HepG2 (cell line): Measurements from ENCODE around the gene PBLD.

Experiments used
- GABPA ChIP-seq, 2 experiments: IDR thresholded peaks; 2 replicates each; pipeline ENCODE4 v1.6.1; 2011 to 2016; ENCODE audit warnings: low read depth in 2 of 2, low read length in 1 of 2, missing biosample characterization in 1 of 2, missing genetic modification characterization in 1 of 2
- JUND ChIP-seq: sonication (generic); formaldehyde crosslinking; IDR thresholded peaks from 2 replicates; pipeline ENCODE4 v1.8.0; 2022; ENCODE audit warnings: mild to moderate bottlenecking, missing genetic modification reagents
- POLR2A ChIP-seq, 2 experiments: IDR thresholded peaks; 2 replicates each; pipeline ENCODE4 v1.6.1; 2011; ENCODE audit warnings: low read depth in 2 of 2, low read length in 2 of 2, mild to moderate bottlenecking in 1 of 2, moderate library complexity in 1 of 2; ENCODE audit not compliant: insufficient read depth in 1 of 2
- POLR2AphosphoS5 ChIP-seq: IDR thresholded peaks from 2 replicates; pipeline ENCODE4 v1.6.1; 2012; ENCODE audit warnings: low read depth, low read length
- SP4 ChIP-seq: sonication (generic); formaldehyde crosslinking; IDR thresholded peaks from 2 replicates; pipeline ENCODE4 v1.8.1; 2023; ENCODE audit warnings: mild to moderate bottlenecking, missing genetic modification reagents
- ZNF33A ChIP-seq: sonication (generic); formaldehyde crosslinking; IDR thresholded peaks from 2 replicates; pipeline ENCODE4 v1.5.1; 2020; ENCODE audit warnings: missing genetic modification reagents, mild to moderate bottlenecking, moderate library complexity, borderline replicate concordance
- TF ChIP-seq, protein P1 (sequence below): fragments of 450-650 bp; IDR thresholded peaks from 2 replicates; pipeline ENCODE4 v1.6.1; 2017; ENCODE audit warnings: mild to moderate bottlenecking
- TF ChIP-seq, protein P2 (sequence below): sonication (generic); formaldehyde crosslinking; IDR thresholded peaks from 2 replicates; pipeline ENCODE4 v1.5.0; 2020; ENCODE audit warnings: mild to moderate bottlenecking, missing genetic modification reagents, moderate library complexity

DNA sequence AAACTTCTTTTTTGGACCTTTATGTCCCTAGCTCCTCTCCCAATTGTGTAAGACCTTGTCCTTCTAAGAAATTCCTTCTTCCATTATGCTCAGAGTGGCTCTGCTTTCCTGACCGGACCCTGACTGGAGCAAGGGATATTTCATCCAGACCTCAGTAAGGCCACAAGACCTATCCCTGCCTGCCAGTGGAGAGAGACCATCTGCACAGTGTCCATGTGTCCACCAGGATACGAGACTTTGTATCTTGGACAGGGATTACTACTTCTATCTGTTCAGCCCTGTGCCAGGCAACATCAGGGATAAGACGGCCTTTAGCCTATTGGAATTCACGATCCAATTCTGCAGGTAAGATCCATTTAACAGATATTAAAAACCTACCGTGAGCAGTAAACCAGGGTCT lies 93.7 kb downstream of the PBLD start:
- TF ChIP-seq JUND (CRISPR knock-in tag) (no peak), POLR2AphosphoS5 (no peak), POLR2A (IDR thresholded peaks at IDR 0.05; ENCODE audit: insufficient read depth in 1 of 2, low read depth in 2 of 2, low read length in 2 of 2) (no peak), ZNF33A (CRISPR knock-in tag) (no peak), SP4 (no peak), GABPA (IDR thresholded peaks at IDR 0.05; ENCODE audit: low read depth, low read length) (no peak), GABPA (CRISPR knock-in tag; IDR thresholded peaks at IDR 0.05; ENCODE audit: low read depth) (no peak)
- TF ChIP-seq, protein P1, sequence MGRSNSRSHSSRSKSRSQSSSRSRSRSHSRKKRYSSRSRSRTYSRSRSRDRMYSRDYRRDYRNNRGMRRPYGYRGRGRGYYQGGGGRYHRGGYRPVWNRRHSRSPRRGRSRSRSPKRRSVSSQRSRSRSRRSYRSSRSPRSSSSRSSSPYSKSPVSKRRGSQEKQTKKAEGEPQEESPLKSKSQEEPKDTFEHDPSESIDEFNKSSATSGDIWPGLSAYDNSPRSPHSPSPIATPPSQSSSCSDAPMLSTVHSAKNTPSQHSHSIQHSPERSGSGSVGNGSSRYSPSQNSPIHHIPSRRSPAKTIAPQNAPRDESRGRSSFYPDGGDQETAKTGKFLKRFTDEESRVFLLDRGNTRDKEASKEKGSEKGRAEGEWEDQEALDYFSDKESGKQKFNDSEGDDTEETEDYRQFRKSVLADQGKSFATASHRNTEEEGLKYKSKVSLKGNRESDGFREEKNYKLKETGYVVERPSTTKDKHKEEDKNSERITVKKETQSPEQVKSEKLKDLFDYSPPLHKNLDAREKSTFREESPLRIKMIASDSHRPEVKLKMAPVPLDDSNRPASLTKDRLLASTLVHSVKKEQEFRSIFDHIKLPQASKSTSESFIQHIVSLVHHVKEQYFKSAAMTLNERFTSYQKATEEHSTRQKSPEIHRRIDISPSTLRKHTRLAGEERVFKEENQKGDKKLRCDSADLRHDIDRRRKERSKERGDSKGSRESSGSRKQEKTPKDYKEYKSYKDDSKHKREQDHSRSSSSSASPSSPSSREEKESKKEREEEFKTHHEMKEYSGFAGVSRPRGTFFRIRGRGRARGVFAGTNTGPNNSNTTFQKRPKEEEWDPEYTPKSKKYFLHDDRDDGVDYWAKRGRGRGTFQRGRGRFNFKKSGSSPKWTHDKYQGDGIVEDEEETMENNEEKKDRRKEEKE: no peak
- TF ChIP-seq, protein P2, sequence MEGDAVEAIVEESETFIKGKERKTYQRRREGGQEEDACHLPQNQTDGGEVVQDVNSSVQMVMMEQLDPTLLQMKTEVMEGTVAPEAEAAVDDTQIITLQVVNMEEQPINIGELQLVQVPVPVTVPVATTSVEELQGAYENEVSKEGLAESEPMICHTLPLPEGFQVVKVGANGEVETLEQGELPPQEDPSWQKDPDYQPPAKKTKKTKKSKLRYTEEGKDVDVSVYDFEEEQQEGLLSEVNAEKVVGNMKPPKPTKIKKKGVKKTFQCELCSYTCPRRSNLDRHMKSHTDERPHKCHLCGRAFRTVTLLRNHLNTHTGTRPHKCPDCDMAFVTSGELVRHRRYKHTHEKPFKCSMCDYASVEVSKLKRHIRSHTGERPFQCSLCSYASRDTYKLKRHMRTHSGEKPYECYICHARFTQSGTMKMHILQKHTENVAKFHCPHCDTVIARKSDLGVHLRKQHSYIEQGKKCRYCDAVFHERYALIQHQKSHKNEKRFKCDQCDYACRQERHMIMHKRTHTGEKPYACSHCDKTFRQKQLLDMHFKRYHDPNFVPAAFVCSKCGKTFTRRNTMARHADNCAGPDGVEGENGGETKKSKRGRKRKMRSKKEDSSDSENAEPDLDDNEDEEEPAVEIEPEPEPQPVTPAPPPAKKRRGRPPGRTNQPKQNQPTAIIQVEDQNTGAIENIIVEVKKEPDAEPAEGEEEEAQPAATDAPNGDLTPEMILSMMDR (CRISPR knock-in tag): no peak
